K562 (cell line): Measurements from ENCODE around the gene RCOR3. TPM values are rescaled to one million over a fixed set of nuclear protein-coding genes. Genes with fewer than 3 reads are reported as not detected.
"Not testable (repeated sequence)": the region's sequence is repeated elsewhere in the genome, so short reads cannot be mapped to it uniquely, and the experiment has no call there.

ENCODE experiments used
- ARNT ChIP-seq, 2 experiments: fragments of 450-650 bp; IDR thresholded peaks; 2 replicates each; pipeline ENCODE4 v1.6.1; 2016; ENCODE audit warnings: mild to moderate bottlenecking in 1 of 2
- BCOR ChIP-seq: fragments of 450-650 bp; IDR thresholded peaks from 2 replicates; pipeline ENCODE4 v1.6.1; 2016
- CBFA2T2 ChIP-seq: fragments of 450-650 bp; conservative IDR thresholded peaks from 2 replicates; pipeline ENCODE4 v1.6.1; 2017; ENCODE audit warnings: mild to moderate bottlenecking
- CBFA2T3 ChIP-seq: fragments of 450-650 bp; IDR thresholded peaks from 2 replicates; pipeline ENCODE4 v1.6.1; 2017
- CREB1 ChIP-seq, 2 experiments: sonication (generic) in 1 of 2; formaldehyde crosslinking in 1 of 2; IDR thresholded peaks; 2 replicates each; pipeline versions ENCODE4 v1.6.1 to v1.8.0; 2012 to 2022; ENCODE audit warnings: inconsistent platforms in 1 of 2, mild to moderate bottlenecking in 1 of 2, missing genetic modification reagents in 1 of 2, moderate library complexity in 1 of 2
- CREM ChIP-seq: IDR thresholded peaks from 2 replicates; pipeline ENCODE4 v1.6.1; 2014; ENCODE audit warnings: antibody characterized with exemption, low read depth
- CXXC5 ChIP-seq: fragments of 250-450 bp; sonication (Bioruptor Pico); IDR thresholded peaks from 2 replicates; pipeline ENCODE4 v1.8.0; 2022; ENCODE audit warnings: inconsistent platforms, mild to moderate bottlenecking, moderate library complexity
- DMBX1 ChIP-seq: fragments of 250-450 bp; sonication (Bioruptor Pico); IDR thresholded peaks from 2 replicates; pipeline ENCODE4 v1.8.0; 2022; ENCODE audit warnings: inconsistent platforms, mild to moderate bottlenecking, moderate library complexity, borderline replicate concordance
- DPF2 ChIP-seq: fragments of 450-650 bp; IDR thresholded peaks from 2 replicates; pipeline ENCODE4 v1.6.1; 2016
- ELF4 ChIP-seq: fragments of 450-650 bp; formaldehyde crosslinking; IDR thresholded peaks from 2 replicates; pipeline ENCODE4 v1.4.0; 2022; ENCODE audit warnings: missing genetic modification characterization
- EP300 ChIP-seq: IDR thresholded peaks from 2 replicates; pipeline ENCODE4 v1.6.1; 2012; ENCODE audit warnings: low read length, improper control_type of control experiment
- HDAC1 ChIP-seq, 2 experiments: fragments of 450-650 bp; IDR thresholded peaks; 2 replicates each; pipeline ENCODE4 v1.6.1; 2016 to 2017; ENCODE audit warnings: inconsistent platforms in 1 of 2, mild to moderate bottlenecking in 1 of 2, moderate library complexity in 1 of 2
- HDAC3 ChIP-seq: fragments of 450-650 bp; IDR thresholded peaks from 2 replicates; pipeline ENCODE4 v1.6.1; 2018; ENCODE audit warnings: borderline replicate concordance, mild to moderate bottlenecking, moderate library complexity; ENCODE audit not compliant: partially characterized antibody
- JUND ChIP-seq, 2 experiments: IDR thresholded peaks; 2 replicates in 1 of 2; 3 replicates in 1 of 2; pipeline ENCODE4 v1.6.1; 2011; ENCODE audit warnings: borderline replicate concordance in 2 of 2, low read depth in 2 of 2, low read length in 2 of 2, improper control_type of control experiment in 1 of 2, missing biosample characterization in 1 of 2, missing genetic modification characterization in 1 of 2, missing genetic modification reagents in 1 of 2
- KDM1A ChIP-seq, 2 experiments: fragments of 450-650 bp; IDR thresholded peaks; 2 replicates each; pipeline ENCODE4 v1.6.1; 2016; ENCODE audit warnings: mild to moderate bottlenecking in 2 of 2
- NFIC ChIP-seq: fragments of 450-650 bp; IDR thresholded peaks from 2 replicates; pipeline ENCODE4 v1.6.1; 2017; ENCODE audit warnings: mild to moderate bottlenecking, inconsistent platforms
- PML ChIP-seq: IDR thresholded peaks from 2 replicates; pipeline ENCODE4 v1.6.1; 2012; ENCODE audit warnings: low read length, inconsistent platforms
- SMARCA4 ChIP-seq: fragments of 450-650 bp; IDR thresholded peaks from 2 replicates; pipeline ENCODE4 v1.6.1; 2016
- SMARCC2 ChIP-seq: fragments of 450-650 bp; IDR thresholded peaks from 2 replicates; pipeline ENCODE4 v1.6.1; 2017; ENCODE audit warnings: antibody characterized with exemption, moderate library complexity, mild to moderate bottlenecking, low read depth
- SMARCE1 ChIP-seq: fragments of 450-650 bp; IDR thresholded peaks from 2 replicates; pipeline ENCODE4 v1.7.1; 2016; ENCODE audit warnings: mild to moderate bottlenecking
- TBL1XR1 ChIP-seq, 2 experiments: IDR thresholded peaks; 2 replicates each; pipeline ENCODE4 v1.6.1; 2012; ENCODE audit warnings: improper control_type of control experiment in 2 of 2, low read length in 2 of 2, mild to moderate bottlenecking in 1 of 2
- TCF3 ChIP-seq: sonication (generic); formaldehyde crosslinking; IDR thresholded peaks from 2 replicates; pipeline ENCODE4 v1.4.0; 2020; ENCODE audit warnings: mild to moderate bottlenecking, missing genetic modification reagents
- TEAD4 ChIP-seq, 2 experiments: sonication (generic) in 1 of 2; formaldehyde crosslinking in 1 of 2; IDR thresholded peaks; 2 replicates each; pipeline versions ENCODE4 v1.6.1 to v1.8.0; 2012 to 2022; ENCODE audit warnings: borderline replicate concordance in 1 of 2, inconsistent platforms in 1 of 2, low read length in 1 of 2, mild to moderate bottlenecking in 1 of 2, missing genetic modification reagents in 1 of 2
- polyA plus RNA-seq, 8 experiments: library from polyadenylated mRNA; depleted of rRNA in 4 of 8; stranded (reverse) in 5 of 8; unstranded in 3 of 8; fragments of >200 nt; fragmentation: Nextera tagmentation in 2 of 8; fragmentation: Illumina TruSeq in 1 of 8; extraction: Ambion mirVana in 2 of 8; extraction: Trizol in 1 of 8; gene quantifications; 2 replicates each; pipeline versions ENCODE4 v1.2.1 to v1.2.3, GENCODE V29; 2011 to 2014; ENCODE audit warnings: inconsistent platforms in 1 of 8, missing spikeins in 1 of 8
- total RNA-seq, 7 experiments: library from RNA; depleted of rRNA in 6 of 7; stranded (reverse); fragments of >200 nt in 6 of 7; fragmentation: Illumina TruSeq in 2 of 7; extraction: Trizol in 2 of 7; gene quantifications; 2 replicates each; pipeline versions ENCODE4 v1.2.1 to v1.2.3, GENCODE V29; 2011 to 2021; ENCODE audit warnings: low replicate concordance in 1 of 7
- TF ChIP-seq, protein P1 (sequence below): sonication (generic); IDR thresholded peaks from 2 replicates; pipeline ENCODE4 v1.6.1; 2016
- TF ChIP-seq, protein P2 (sequence below): fragments of 200-800 bp; sonication (Bioruptor generic); IDR thresholded peaks from 2 replicates; pipeline ENCODE4 v1.6.1; 2017; ENCODE audit warnings: missing genetic modification characterization, missing compliant biosample characterization
- TF ChIP-seq, protein P3 (sequence below), 2 experiments: fragments of 450-650 bp in 1 of 2; sonication (generic) in 1 of 2; formaldehyde crosslinking in 1 of 2; IDR thresholded peaks in 1 of 2; conservative IDR thresholded peaks in 1 of 2; 2 replicates each; pipeline versions ENCODE4 v1.6.1 to v1.8.1; 2016 to 2023; ENCODE audit warnings: mild to moderate bottlenecking in 2 of 2, moderate library complexity in 2 of 2, inconsistent platforms in 1 of 2, missing genetic modification reagents in 1 of 2

RCOR3 gene
- total and polyA plus RNA-seq, 9 of the 15 experiments (the other 6 are each of a cell fraction or from before 2014, with no cell fraction given): 9.7 to 42.7 (median 29.5) TPM

DNA sequence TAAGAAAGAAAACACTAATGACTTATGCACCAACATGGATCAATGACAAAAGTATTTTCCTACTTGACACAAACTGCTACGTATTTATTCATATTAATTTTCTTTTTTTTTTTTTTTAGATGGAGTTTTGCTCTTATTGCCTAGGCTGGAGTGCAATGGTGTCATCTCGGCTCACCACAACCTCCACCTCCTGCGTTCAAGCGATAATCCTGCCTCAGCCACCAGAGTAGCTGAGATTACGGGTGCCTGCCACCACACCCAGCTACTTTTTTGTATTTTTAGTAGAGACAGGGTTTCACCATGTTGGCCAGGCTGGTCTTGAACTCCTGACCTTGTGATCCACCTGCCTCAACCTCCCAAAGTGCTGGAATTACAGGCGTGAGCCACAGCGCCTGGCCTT lies 62.5 kb downstream of the RCOR3 start (continued):
- TF ChIP-seq PML (peak; percentile 49; the same call in 1 of the 2 replicates), CREB1 (IDR thresholded peaks at IDR 0.05) (0 out of 2 replicates have a peak, but pooled peaks have one; percentile 12), BCOR (peak; percentile 81), TCF3 (CRISPR knock-in tag) (peak; percentile 91), HDAC1 (IDR thresholded peaks at IDR 0.05) (peak in 1 of 2 experiments; percentile 80; a peak in 3 of 4 replicates), CXXC5 (peak; percentile 60), CREM (peak; percentile 56), JUND (IDR thresholded peaks at IDR 0.05; ENCODE audit: borderline replicate concordance, low read depth, low read length) (peak; percentile 33; the same call in 1 of the 2 replicates), ELF4 (0 out of 2 replicates have a peak, but pooled peaks have one; percentile 49), NFIC (peak; percentile 55), KDM1A (IDR thresholded peaks at IDR 0.05) (peak; percentile 93 to 94), ARNT (IDR thresholded peaks at IDR 0.05) (peak in 1 of 2 experiments; percentile 51; a peak in 2 of 4 replicates), CBFA2T3 (peak; percentile 95), SMARCC2 (peak; percentile 70), DPF2 (peak; percentile 90), CBFA2T2 (peak; percentile 89), SMARCE1 (peak; percentile 85), TBL1XR1 (IDR thresholded peaks at IDR 0.05; ENCODE audit: low read length in 2 of 2) (peak in 1 of 2 experiments; percentile 22; a peak in 1 of 4 replicates), HDAC3 (peak; percentile 37), TEAD4 (IDR thresholded peaks at IDR 0.05; ENCODE audit: low read length) (peak; percentile 81), EP300 (peak; percentile 49; the same call in 1 of the 2 replicates), SMARCA4 (peak; percentile 91), DMBX1 (CRISPR knock-in tag) (peak; percentile 48; the same call in 1 of the 2 replicates)
- TF ChIP-seq CREB1 (CRISPR knock-in tag; IDR thresholded peaks at IDR 0.05); JUND (tag; IDR thresholded peaks at IDR 0.05; ENCODE audit: borderline replicate concordance, low read depth, low read length); TEAD4 (CRISPR knock-in tag; IDR thresholded peaks at IDR 0.05; ENCODE audit: borderline replicate concordance): not testable (repeated sequence)
- TF ChIP-seq, protein P1, sequence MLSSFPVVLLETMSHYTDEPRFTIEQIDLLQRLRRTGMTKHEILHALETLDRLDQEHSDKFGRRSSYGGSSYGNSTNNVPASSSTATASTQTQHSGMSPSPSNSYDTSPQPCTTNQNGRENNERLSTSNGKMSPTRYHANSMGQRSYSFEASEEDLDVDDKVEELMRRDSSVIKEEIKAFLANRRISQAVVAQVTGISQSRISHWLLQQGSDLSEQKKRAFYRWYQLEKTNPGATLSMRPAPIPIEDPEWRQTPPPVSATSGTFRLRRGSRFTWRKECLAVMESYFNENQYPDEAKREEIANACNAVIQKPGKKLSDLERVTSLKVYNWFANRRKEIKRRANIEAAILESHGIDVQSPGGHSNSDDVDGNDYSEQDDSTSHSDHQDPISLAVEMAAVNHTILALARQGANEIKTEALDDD: peak; percentile 57
- TF ChIP-seq, protein P2, sequence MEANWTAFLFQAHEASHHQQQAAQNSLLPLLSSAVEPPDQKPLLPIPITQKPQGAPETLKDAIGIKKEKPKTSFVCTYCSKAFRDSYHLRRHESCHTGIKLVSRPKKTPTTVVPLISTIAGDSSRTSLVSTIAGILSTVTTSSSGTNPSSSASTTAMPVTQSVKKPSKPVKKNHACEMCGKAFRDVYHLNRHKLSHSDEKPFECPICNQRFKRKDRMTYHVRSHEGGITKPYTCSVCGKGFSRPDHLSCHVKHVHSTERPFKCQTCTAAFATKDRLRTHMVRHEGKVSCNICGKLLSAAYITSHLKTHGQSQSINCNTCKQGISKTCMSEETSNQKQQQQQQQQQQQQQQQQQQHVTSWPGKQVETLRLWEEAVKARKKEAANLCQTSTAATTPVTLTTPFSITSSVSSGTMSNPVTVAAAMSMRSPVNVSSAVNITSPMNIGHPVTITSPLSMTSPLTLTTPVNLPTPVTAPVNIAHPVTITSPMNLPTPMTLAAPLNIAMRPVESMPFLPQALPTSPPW: peak; percentile 27; the same call in 1 of the 2 replicates
- TF ChIP-seq, protein P3, sequence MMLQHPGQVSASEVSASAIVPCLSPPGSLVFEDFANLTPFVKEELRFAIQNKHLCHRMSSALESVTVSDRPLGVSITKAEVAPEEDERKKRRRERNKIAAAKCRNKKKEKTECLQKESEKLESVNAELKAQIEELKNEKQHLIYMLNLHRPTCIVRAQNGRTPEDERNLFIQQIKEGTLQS (IDR thresholded peaks at IDR 0.05): 0 out of 2 replicates have a peak, but pooled peaks have one; percentile 22
- TF ChIP-seq, protein P3 (CRISPR knock-in tag; conservative IDR thresholded peaks at IDR 0.05): not testable (repeated sequence)
